ENCODE measurements around the gene RBPMS2.

- TF ChIP-seq, protein P1, sequence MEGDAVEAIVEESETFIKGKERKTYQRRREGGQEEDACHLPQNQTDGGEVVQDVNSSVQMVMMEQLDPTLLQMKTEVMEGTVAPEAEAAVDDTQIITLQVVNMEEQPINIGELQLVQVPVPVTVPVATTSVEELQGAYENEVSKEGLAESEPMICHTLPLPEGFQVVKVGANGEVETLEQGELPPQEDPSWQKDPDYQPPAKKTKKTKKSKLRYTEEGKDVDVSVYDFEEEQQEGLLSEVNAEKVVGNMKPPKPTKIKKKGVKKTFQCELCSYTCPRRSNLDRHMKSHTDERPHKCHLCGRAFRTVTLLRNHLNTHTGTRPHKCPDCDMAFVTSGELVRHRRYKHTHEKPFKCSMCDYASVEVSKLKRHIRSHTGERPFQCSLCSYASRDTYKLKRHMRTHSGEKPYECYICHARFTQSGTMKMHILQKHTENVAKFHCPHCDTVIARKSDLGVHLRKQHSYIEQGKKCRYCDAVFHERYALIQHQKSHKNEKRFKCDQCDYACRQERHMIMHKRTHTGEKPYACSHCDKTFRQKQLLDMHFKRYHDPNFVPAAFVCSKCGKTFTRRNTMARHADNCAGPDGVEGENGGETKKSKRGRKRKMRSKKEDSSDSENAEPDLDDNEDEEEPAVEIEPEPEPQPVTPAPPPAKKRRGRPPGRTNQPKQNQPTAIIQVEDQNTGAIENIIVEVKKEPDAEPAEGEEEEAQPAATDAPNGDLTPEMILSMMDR (conservative IDR thresholded peaks at IDR 0.05 in 1 of 2, IDR thresholded peaks at IDR 0.05 in 1 of 2; ENCODE audit: low read depth in 1 of 2, low read length in 2 of 2), result no peak
- TF ChIP-seq EZH2 (IDR thresholded peaks at IDR 0.05; ENCODE audit: low read length, missing control alignments), result no peak
Observed at GRCh38 chr15:64738226-64739095, 36.9 kb downstream of the RBPMS2 start.
